GM19395 (cell line): ENCODE measurements around the gene BHMT.
"Not testable (repeated sequence)": the region's sequence is repeated elsewhere in the genome, so short reads cannot be mapped to it uniquely, and the experiment has no call there.

Experiments used
- ATAC-seq: cut with Tn5 transposase; IDR thresholded peaks from one replicate; pipeline ENCODE4 v1.9.1; 2021; ENCODE audit warnings: mild to moderate bottlenecking, moderate library complexity; ENCODE audit not compliant: unreplicated experiment

The BHMT gene

DNA sequence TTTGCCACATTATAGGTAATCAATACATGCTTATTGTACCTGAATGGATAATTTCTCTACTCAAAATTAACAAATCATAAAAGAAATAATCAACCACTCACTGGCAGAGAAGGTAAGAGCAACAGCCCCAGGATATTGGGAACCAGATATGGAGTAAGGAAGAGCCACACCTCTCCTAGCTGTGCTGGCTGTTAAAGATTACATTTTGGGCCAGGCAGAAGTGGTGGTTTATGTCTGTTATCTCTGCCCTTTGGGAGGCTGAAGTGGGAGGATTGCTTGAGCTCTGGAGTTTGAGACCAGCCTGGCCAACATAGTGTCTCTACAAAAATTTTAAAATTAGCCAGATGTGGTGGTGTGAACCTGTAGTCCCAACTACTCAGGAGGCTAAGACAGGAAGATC is 56.4 kb downstream of the BHMT start:
- ATAC-seq, result no peak

DNA sequence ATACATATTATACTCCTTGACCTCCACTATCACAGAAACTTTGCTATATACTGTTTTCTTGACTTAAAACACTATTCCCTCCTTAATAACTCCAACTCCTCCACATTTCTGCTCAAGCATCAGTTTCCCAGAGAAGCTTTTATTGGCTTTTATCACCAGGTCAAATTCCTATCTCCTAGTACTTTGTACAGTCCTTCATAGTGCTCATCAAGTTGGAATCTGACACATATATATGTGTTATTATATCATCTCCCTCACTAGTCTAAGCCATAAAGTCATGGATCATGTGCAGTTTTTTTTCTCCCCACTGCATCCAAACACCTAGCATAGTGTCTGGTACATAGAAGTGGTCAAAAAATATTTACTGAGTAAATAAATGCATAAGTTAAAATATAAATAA is 59.1 kb downstream of the BHMT start:
- ATAC-seq, result no peak

DNA sequence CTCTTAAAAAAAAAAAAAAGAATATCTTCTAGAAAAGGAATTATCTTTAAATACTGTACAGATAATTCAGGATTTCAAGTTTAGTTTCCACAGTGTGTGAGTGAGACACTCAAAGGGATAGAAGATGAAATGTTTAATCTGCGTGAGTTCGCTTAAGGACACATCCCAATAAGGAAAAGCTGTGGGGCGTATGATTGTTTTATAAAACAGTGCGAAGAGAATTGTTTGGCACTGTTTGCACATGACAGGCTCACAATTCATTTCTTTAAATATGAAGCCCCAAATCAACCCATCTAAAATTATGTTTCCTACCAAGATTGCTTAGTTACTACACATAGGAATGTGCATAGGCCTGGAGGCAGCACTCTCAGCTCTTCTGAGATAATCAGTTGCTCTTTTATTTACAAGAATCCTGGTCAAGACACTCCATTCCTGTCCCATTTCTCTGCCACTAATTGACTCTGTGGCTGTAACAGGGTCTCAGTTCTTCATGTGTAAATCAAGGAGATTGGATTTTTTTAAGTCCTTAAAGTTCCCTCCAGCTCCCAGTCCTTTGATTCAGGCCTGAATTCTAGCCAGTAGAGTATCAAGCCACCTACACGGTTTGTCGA is 60.1 kb downstream of the BHMT start:
- no peak for ATAC-seq

- no peak for ATAC-seq
Observed at GRCh38 chr5:79172269-79172668, 60.7 kb downstream of the BHMT start.

- ATAC-seq, result no peak
Observed at GRCh38 chr5:79173626-79174025, 62.0 kb downstream of the BHMT start.

- ATAC-seq, result not testable (repeated sequence)
Observed at GRCh38 chr5:79180449-79180848, 68.8 kb downstream of the BHMT start.

- ATAC-seq, result no peak
Observed at GRCh38 chr5:79181419-79182022, 69.9 kb downstream of the BHMT start.
